Measurements from ENCODE around the gene IFI27. TPM values are rescaled to one million over a fixed set of nuclear protein-coding genes. Genes with fewer than 3 reads are reported as not detected.

Gene IFI27
- total RNA-seq, 1 donor from 2014 or later: 312 TPM

DNA sequence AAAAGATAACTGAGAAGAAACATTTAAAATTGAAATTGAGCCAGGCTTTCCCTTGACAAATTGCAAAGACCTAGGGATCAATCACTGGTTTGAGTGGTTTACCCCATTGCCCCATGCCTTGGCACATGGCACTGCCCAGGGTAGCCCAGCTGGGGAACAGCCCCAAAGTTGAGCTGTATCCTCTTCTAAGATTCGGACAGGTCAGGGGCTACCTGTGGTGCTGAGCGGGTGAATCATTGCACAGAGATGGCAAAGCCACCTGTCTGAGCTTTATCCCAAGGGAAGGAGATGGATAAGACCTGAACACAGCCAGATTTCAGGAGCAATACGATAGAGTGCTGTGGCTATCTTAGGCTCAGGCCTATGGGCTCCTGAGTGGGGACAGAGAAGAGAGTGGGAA, 11.9 kb downstream of the IFI27 start:
- Histone ChIP-seq H3K27me3 (no peaks in the 10 kb centered on the region), H3K4me3 (no peak overlapping the region), H3K9me3 (no peaks in the 10 kb centered on the region), H3K4me1 (no peaks in the 10 kb centered on the region), H3K27ac (no peak overlapping the region), H3K36me3 (no peaks in the 10 kb centered on the region)
- TF ChIP-seq, protein P1, sequence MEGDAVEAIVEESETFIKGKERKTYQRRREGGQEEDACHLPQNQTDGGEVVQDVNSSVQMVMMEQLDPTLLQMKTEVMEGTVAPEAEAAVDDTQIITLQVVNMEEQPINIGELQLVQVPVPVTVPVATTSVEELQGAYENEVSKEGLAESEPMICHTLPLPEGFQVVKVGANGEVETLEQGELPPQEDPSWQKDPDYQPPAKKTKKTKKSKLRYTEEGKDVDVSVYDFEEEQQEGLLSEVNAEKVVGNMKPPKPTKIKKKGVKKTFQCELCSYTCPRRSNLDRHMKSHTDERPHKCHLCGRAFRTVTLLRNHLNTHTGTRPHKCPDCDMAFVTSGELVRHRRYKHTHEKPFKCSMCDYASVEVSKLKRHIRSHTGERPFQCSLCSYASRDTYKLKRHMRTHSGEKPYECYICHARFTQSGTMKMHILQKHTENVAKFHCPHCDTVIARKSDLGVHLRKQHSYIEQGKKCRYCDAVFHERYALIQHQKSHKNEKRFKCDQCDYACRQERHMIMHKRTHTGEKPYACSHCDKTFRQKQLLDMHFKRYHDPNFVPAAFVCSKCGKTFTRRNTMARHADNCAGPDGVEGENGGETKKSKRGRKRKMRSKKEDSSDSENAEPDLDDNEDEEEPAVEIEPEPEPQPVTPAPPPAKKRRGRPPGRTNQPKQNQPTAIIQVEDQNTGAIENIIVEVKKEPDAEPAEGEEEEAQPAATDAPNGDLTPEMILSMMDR (IDR thresholded peaks at IDR 0.05): no peak
- DNase-seq: no peak
- no peak for ATAC-seq
- intact Hi-C loops (cut with DNase I): no loop called here

DNA sequence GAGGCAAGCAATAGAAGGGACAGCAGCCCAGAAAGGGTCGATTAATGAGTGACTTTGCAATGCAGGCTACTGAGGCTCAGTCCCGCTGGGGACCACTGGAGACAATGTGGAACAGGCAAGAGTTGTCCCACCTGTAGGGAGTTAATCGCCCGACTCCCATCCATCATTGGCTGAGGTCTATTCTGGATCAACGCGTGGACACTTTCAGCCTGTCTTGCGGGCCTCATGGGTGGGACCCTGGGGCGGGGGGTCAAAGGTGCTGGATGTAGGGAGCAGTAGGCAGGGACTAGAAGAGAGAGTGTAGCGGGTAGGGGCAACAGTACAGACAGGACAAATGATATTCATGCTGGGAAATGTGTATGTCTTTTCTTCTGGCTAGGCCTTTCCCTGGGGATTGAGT, 12.8 kb downstream of the IFI27 start:
- no peaks in the 10 kb centered on the region for H3K4me1 ChIP-seq
- intact Hi-C loops (cut with DNase I): no loop called here
- TF ChIP-seq, protein P1 (IDR thresholded peaks at IDR 0.05): no peak
- ATAC-seq: no peak
- H3K27me3 ChIP-seq: no peaks in the 10 kb centered on the region
- no peak overlapping the region for H3K4me3 ChIP-seq
- H3K9me3 ChIP-seq: no peaks in the 10 kb centered on the region
- no peak for DNase-seq
- no peaks in the 10 kb centered on the region for H3K36me3 ChIP-seq
- H3K27ac ChIP-seq: no peak overlapping the region

DNA sequence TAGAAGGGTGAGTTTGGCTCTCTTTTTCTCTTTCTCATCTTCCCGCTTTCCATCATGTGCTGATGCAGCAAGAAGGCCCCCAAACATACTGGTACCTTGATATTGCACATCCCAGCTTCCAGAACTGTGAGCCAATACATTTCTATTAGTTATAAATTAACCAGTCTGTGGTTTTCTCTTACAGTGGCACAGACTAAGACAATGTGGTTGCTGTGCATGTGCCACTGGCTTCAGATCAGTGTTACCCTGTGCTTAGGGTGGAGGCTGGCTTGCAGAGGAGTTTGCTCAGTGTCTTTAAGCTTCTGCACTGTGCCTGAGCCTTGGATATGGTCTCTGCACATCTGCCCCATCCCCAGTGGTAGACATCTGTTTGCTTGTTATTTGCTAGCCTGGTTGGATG, 13.3 kb downstream of the IFI27 start:
- no peak overlapping the region for H3K27ac ChIP-seq
- no peaks in the 10 kb centered on the region for H3K9me3 ChIP-seq
- DNase-seq: no peak
- H3K27me3 ChIP-seq: no peaks in the 10 kb centered on the region
- no peaks in the 10 kb centered on the region for H3K36me3 ChIP-seq
- no peaks in the 10 kb centered on the region for H3K4me1 ChIP-seq
- intact Hi-C loops (cut with DNase I): no loop called here
- H3K4me3 ChIP-seq: no peak overlapping the region
- no peak for ATAC-seq
- TF ChIP-seq, protein P1 (IDR thresholded peaks at IDR 0.05): no peak

DNA sequence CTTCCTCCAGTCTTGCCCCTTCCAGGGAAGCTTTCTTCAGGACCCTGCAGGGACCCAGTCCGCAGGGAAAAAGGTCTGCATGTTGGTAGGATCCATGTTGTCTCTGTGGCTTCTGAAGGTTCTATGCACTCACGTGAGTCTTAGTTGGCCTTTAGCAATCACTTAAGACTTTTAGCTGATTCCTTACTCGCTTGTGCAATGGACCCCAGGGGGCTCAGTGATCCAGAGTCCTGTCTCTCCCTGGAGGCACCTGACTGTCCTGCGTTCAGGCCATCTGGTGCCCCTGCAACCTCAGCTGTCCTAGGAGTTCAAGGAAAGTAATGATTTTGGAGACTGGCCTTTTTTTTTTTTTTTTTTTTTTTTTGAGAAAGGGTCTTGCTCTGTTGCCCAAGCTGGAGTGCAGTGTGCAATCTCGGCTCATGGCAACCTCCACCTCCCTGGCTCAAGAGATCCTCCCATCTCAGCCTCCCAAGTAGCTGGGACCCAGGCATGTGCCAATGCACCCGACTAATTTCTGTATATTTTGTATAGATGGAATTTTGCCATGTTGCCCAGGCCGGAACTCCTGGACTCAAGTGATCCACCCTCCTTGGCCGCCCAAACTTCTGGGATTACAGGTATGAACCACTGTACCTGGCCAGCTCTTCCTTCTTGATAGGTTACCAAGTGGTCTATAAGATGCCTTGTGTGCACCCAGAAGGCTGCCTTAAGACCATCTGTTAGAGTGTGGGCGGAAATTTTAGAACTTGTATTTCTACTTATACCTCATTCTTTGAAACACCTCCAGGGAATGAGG, 14.2 kb downstream of the IFI27 start:
- intact Hi-C loops (cut with DNase I): no loop called here
- no peak for DNase-seq
- TF ChIP-seq, protein P1 (IDR thresholded peaks at IDR 0.05): no peak

DNA sequence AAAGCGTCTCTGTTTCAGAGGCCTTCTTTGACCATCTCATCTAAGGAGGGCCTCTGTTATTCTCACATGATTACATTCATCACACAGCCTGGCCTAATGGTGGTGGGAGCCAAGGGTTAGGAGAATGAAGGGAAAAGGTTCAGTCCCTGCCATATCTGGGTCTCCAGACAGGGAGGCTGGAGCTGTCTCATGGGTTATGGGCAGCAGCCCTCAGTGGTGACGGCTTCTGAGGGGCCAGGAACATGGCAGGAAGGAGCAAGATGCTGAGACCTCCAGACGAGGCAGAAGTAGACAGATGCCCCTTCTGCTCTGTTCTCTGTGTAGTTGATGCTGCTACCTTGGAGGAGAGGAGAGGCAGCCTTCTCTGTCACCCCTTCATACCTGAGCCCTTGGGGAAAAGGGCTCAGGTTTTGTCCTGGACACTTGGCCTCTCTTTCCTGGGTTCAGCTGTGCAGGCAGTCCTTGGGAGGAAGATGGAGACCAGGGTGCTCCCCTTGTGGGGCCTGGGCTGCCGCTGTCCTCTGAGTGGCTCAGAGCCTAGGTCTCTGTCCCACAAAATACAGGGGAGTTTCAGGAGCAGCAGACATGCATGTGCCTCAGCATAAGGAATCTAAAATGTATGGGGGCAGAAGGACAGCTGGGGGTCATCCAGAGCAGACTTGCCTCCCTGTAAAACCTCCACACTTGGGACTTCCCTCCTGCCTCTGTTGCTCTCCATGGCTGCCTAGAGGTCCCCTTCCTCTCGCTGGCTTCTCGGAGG, 15.3 kb downstream of the IFI27 start:
- TF ChIP-seq, protein P1 (IDR thresholded peaks at IDR 0.05): no peak
- ATAC-seq (no peak), DNase-seq (no peak)
- Histone ChIP-seq H3K4me3 (no peak overlapping the region), H3K27ac (no peak overlapping the region), H3K4me1 (peaks cover 8% of the 10 kb centered on the region), H3K9me3 (no peaks in the 10 kb centered on the region), H3K36me3 (no peaks in the 10 kb centered on the region), H3K27me3 (no peaks in the 10 kb centered on the region)
- intact Hi-C loops (cut with DNase I): no loop called here

More for the DNA sequence above, 14.2 kb downstream of the IFI27 start:
- Histone ChIP-seq H3K9me3 (no peaks in the 10 kb centered on the region), H3K36me3 (no peaks in the 10 kb centered on the region), H3K27ac (no peak overlapping the region), H3K4me3 (no peak overlapping the region), H3K27me3 (no peaks in the 10 kb centered on the region), H3K4me1 (peaks cover 1% of the 10 kb centered on the region)
- ATAC-seq: no peak
